UCSD-AML1 (cell line): Measurements from ENCODE around the gene GALC.
A peak's percentile ranks its signal among the peaks of the same experiment; 100 is the strongest.
"Not testable (repeated sequence)": the region's sequence is repeated elsewhere in the genome, so short reads cannot be mapped to it uniquely, and the experiment has no call there.

ENCODE experiments used
- DNase-seq: peaks from one replicate; lab custom pipeline; 2025; ENCODE audit not compliant: unreplicated experiment; lab: John Stamatoyannopoulos, UW

The GALC gene

DNA sequence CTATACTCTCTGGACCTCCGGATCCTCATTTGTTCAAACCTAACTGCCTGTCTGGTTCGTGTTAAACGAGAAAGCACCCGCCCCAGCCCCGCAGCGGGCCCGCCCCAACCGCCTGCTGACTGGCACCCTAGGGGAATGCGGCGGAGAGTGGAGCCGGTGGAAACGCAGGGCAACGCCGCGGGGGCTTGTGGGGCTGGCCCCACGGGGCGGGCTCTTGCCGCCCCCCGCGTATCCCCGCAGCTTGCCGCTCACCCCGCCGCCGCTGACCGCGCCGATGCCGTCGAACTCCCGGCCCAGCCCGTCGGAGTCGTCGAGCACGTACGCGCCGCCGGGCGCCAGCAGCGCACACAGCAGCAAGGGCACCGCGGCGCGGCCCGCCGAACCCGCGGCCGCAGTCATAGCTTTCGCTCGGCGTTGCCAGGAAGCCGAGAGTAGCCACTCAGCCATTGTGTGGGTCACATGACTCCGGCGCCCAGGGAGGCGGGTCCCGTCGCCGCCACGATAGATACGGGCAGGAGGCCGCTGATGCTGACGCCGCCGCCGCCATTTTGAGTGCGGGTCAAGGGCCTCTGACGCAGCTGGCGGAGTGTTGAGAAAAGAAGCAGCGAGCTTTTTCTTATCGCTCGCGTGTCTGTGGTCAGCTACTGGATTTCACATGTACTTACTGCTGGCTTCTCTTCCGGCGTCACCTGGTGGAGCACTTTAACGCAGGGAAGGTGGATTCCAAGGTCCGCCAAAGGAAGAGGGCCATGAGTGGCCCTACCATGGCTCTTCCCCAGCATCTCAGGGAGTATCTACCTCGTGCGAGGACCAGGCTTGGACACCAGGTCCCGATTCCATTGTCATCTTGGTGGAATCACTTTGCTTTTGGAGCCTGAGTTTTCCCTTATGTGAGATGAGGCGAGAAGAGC, at the start of gene GALC:
GALC (minus strand) TSS at position 465 of the 911 bp plus-strand sequence; CDS start at position 447, 18 bp downstream.
- DNase-seq: no peak

DNA sequence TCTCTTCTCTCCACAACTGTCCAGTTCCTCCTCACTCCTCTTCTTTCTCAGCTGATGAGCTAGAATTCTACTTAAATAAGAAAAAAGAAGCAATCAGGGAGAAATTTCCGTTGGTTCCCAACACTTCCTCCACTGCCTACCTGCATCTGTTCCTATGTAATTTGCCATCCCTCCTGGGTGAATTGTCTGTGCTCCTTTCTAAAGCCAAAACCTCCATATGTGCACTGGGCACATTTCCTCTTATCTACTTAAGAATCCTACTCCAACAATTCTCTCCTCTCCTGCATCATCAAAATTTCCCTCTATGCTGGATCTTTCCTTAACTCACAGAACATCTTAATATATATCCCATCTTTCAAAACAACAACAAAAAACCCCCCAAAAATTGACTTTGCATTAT, 47.2 kb upstream of the GALC start:
- DNase-seq: no peak

DNA sequence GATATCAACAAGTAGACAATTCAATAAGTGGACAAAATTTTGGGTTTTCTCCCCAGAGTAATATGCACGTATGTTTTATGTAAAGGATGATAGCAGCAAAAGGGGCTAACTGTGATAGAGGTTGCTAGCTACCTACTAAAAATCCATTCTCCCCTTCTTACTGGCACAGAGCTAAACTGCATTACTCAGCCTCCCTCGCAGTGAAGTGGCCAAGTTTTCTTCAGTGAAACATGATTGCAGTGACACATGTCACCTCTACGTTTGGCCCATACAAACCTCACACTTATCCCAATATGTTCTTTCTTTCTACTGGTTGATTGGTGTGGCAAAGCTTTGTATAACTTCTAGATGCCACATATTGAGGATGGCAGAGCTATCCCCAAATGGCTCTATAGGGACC, 46.2 kb upstream of the GALC start:
- no peak for DNase-seq

DNA sequence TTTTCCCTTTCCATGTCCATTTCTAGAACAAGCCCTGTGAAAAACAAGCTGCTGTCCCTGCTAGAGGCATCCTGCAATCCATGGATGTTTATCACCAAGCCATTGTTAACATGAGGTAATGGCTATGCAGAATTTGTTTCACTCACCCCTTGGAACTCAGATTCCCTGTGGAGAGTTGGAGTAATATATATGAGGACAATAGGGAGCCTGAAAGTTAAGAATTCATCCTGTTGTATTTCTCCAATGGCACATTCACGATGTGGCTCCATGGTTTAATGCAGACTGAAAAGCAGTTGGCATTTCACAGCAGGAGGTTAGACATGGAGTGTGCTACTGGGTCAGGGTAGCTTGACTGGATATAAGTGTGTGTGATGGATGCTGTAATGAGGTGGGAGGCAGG, 44.3 kb upstream of the GALC start:
- DNase-seq: no peak

DNA sequence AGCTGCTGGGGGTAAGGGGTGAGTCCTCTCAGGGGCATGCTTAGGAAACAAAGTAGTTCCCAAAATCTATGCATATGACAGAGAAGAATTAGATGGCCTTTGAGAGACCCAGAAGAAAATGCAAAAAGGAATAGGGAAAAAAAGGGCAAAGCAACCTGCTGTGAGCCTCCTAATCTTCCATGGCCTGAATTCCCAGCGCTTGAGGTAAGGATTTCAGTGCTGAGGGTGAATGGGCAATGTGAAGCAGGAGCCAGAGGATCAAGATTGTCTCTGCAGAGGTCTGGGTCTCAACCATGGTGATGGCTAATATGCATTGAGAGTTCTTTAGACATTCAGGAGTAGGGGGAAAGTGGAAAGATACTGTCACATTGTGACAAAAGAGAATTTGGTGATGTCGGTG, 43.4 kb upstream of the GALC start:
- no peak for DNase-seq

DNA sequence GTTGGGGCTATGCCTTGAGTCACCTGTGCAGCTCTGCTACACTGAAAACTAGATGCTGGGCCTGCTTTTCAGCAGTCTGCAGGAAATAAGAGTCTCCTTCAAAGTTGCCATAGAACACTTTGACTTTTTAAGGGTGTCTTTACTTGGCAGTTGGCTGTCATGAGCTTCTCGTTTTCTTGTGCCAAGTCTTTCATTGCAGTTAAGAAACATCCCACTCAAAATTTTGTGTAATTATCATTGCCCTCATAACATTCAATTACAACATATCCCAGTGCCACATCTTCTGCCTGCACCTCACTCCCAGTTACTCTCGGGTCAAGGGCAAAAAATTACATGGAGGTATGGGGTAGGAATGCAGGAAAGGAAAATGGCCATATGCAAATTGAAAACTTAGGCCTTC, 41.1 kb upstream of the GALC start:
- no peak for DNase-seq

DNA sequence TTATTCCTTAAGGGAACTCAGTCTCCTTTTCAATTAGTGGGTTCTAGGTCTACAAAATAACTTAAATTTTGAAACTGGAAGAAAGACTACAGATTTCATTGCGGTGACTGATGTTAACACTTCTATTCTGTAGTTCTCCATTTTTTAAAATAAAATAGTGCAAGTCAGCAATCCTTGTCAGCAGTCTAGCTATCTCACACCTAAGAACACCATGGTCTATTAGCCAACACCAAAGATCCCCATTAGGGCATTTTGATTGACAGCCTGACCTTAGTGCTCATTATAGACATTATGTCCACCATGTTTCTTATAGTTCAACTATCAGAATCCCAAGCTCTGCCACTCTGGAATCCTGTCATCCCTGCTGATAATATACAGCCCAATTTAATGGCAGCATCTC, 39.4 kb upstream of the GALC start:
- DNase-seq: no peak

DNA sequence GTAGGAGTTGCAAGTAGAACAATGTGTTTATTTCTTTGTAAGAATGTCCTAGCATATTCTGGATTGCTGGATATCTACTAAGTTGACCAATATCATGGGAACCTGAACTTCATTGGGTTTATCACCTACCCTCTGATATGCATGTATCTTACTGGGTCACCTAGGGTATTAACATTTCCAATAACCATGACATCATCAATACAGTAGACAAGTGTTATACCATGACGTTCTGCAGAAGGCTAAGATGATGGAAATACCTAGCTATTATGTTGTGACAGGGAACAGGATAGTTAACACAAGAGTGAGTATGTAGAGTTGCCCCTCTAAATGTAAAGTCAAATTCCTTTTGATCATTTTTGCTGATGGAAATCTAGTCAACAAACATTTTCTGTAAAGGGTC, 37.9 kb upstream of the GALC start:
- DNase-seq: no peak

DNA sequence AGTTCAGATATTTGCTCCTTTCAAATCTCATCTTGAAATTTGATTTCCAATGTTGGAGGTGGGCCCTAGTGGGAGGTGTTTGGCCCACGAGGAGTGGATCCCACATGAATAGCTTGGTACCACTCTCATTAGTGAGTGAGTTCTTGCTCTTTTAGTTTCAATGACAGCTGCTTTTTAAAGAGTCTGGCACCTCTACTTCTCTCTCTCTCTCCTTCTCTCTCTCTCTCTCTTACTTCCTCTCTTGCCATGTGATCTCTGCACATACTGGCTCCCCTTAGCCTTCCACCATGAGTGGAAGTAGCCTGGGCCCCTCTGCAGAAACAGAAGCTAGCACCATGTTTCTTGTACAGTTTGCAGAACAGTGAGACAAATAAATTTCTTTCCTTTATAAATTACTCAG, 37.1 kb upstream of the GALC start:
- no peak for DNase-seq

DNA sequence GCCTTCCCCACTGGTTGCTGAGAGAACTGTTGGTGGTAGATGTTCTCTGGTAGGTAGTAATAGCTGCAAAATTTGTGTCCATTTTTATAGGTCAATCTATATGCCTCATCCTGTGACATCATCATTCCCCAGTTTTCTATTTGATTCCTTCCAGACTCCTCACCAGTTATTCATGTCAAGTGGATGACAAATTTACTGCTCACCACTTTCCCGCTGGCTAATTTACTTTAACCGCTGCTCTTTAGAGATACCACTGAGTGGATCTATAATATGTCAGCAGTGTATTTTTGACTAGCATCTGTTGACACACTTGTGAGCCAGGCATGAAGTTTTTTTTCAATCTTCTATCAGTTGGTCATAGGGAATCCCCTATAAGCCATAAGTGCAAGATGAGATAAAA, 36.5 kb upstream of the GALC start:
- no peak for DNase-seq

DNA sequence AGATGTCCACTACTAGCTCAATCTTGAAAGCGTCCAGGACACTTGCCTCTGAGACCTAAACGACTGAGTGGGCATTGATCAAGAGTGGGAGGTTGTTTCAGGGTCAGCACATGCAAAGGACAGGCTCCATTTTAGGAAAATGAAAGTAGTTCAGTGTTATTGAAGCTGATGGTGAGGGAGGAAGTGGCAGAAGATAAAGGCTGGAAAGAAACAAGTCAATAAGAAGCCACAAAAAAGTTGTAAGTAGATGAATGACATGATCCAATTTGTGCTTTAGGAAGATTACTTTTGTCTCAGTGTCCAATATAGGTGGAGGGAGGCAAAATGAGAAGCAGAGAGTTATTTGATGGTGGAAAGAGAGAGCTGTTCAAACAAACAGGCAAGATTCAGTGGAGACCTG, 33.9 kb upstream of the GALC start:
- DNase-seq: no peak

DNA sequence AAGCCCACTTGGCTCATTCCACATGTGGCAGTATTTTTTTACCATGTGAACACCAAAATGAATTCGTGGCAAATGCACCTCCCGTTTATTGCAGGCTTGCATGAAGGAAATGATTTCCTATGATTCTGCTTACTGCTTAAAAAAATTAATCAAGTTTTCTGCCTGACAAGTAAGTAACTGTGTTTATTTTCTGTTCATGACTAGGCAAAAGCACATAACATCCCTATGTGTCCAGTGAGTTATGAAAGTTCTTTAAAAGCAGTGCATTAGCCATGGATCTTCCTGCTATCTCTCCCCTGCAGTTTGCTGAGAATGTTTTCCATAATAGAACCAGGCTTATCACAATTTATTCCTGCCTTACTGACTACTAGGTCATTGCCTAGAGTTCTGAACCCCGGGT, 32.3 kb upstream of the GALC start:
- DNase-seq: no peak

DNA sequence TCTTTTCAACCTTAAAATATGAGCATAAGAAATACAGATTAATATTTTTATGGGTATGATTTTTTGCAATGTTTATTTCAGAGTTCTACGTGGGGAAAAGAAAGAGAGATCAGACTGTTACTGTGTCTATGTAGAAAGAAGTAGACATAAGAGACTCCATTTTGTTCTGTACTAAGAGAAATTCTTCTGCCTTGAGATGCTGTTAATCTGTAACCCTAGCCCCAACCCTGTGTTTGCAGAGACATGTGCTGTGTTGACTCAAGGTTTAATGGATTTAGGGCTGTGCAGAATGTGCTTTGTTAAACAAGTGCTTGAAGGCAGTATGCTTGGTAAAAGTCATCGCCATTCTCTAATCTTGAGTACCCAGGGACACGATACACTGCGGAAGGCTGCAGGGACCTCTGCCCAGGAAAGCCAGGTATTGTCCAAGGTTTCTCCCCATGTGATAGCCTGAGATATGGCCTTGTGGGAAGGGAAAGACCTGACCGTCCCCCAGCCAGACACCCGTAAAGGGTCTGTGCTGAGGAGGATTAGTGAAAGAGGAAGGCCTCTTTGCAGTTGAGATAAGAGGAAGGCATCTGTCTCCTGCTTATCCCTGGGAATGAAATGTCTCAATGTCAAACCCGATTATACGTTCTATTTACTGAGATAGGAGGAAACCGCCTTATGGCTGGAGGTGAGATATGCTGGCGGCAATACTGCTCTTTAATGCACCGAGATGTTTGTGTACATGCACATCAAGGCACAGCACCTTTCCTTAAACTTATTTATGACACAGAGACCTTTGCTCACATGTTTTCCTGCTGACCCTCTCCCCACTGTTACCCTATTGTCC, 31.5 kb upstream of the GALC start:
- not testable (repeated sequence) for DNase-seq

DNA sequence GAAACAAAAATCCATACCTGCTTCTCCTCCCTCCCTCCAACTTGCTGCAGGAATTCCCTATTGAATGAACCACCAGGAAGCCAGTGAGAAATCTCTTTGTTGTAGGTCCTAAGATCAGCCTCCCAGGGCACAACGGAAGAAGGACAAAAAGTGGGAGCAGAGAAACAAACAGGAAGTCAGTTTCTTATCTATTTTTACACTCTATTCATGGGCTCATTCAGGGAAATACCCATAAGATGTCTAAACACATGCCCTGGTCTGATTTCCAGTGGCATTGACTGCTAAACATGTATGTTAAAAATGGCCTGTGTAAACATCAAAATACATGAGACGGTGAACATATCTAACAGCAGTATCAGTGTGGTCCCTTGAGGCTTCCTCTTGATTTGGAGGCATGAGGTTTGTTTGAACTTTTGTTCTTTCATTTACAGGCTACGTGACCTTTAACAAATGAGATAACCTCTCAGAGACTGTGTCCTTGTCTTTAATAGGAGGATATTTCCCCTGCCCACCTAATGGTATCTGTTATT, 30.7 kb upstream of the GALC start:
- DNase-seq: no peak

DNA sequence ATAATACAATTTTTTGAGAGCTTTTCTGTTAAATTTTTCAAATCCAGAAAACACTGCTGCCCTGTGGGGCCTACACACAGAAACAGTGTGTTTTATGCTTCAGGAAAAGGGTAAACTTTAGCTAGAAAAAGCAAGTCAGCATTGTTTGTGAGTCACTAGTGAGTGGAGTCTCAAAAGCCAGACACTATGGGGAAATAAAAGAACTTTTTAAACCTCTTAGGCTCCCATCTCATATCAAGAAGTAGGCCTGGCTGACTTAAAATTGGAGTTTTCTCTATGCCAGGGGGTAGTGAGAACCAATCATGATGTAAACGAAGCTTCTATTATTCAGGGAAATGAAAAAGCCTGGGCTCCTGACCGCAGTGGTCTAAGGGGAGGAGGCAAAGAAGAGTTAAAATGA, 24.6 kb upstream of the GALC start:
- DNase-seq: no peak

DNA sequence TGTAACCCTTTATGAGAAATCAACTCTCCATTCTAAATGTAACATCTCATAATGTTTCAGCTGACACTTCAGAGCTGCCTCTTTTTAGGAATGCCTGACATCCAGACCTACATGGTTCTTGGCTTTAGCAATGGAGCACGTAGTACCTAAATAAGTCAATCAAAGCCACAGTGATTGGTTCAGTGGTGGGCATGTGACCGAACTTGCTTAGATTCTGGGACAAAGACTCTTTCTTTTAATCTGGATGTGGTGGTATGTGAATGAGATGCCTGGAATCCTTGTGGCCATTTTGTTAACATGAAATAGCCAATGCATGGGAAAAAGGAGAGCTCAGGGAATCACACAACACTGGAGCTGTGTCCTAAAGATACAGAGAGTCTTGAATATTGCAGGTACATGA, 23.8 kb upstream of the GALC start:
- no peak for DNase-seq

DNA sequence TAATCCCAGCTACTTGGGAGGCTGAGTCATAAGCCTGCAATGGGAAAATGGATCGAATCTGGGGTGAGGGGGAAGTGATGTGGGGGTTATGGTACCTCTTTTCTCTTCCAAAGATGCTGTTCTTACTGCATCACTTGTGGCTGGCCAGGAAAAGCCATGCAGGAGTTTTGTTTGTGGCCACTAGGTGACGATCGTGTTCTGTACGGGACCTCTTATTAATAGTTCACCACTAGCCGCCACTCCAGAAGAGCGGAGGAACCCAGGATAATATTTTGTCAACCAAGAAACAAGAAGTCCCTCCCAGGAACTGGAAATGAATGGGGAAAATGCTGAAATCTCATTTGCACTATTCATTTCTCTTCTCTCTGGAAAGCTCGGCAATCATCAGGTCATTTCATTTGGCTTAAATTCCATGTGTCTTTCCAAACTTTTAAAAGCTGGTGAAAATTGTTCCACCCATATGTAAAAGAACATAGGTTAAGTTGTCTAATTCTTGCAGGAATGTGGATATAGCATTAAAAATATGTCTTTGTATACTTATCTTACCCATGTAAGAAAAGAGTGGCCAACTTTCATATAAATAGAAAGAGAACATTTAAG, 20.9 kb upstream of the GALC start:
- DNase-seq: peak; percentile 32

DNA sequence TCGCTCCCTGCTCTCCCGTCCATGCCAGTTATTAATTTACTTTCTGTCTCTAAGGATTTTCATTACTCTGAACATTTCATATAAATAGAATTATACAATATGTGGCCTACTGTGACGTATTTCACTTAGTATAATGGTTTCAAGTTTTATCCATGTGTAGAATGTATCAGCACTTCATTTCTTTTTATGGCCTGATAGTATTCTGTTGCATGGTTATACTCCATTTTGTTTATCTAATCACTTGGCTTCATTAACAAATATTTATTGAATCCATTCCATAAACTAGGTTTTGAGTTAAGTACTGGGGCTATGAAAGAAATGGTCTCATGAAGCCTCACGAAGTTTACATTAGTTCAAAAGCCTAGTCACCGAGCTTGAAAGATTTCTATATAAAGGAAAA, 19.5 kb upstream of the GALC start:
- DNase-seq: no peak

DNA sequence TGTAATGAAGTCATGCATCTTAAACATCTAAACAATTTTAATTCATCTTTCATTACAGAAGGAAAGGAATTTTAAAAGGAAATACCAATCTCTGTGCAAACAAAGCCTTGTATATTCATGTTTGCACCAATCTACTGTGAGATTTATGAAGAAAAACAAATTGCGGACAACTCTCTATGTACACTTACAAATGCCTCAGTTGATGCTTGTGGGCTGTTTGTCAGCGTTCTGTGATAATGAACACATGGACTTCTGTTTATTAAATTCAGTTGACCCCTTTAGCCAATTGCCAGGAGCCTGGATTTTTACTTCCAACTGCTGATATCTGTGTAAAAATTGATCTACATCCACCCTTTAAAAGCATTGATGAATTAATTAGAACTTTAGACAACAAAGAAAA, 17.3 kb upstream of the GALC start:
- DNase-seq: no peak

DNA sequence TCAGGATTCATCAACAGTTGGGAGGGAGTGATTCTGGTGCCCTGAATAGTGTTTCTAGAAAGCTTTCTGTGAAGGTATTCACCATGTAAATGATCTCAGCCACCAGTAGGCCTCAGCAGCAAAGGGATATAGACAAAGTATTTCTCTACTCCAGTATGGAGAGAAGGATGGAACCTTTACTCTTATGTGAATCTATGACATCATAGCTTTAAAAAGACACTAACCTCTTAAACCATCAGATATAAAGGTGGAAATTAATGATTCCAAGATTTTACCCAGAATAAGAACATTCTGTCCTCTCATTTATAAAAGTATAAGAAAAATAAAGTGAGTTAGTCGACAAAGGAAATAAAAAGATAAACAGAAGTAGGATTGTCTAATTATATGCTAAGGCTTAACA, 16.5 kb upstream of the GALC start:
- no peak for DNase-seq

DNA sequence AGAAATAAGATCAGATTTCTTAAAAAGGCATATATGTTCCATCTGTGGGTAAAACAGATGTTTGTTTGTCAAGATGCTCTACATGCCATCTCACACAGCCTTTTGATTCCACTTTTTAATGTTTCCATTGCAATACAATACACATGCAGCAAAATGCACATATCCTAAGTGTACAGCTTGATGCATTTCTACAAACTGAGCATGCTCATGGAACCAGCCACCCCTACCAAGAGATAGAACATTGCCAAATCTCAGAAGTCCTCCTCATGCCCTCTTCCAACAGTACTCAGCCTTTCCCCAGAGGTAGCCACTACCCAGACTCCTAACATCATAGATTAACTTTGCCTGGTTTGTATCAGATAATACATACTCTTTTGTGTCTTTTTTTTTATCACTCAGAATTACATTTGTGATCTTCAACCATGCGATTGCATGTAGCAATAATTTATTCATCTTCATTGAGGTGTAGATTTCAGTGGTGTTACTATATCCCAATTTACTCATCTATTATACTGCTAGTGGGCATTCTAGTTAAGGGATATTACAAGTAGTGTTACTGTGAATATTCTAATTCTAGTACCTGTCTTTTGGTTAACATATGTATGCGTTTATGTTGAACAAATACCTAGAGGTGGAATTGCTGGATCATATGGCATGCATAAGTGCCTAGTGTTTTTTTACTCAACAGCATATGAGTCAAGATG, 15.2 kb upstream of the GALC start:
- DNase-seq: no peak
